ENCODE measurements around the gene LCLAT1.

GRCh38 chr2:30647752-30648457 is 200.9 kb downstream of the LCLAT1 start:
- TF ChIP-seq POLR2A (IDR thresholded peaks at IDR 0.05; ENCODE audit: low read length) (no peak), GATA1 (IDR thresholded peaks at IDR 0.05; ENCODE audit: low read depth, low read length) (no peak)

Data from erythroblast (primary cell).